Lung (tissue), 12 donors: ENCODE data around the gene EDC3. TPM values are rescaled to one million over a fixed set of nuclear protein-coding genes. Genes with fewer than 3 reads are reported as not detected.
A peak's percentile ranks its signal among the peaks of the same experiment; 100 is the strongest.

Source experiments
- ATAC-seq: fragments of 200-7000 bp; cut with Tn5 transposase; one replicate; pipeline ENCODE4 v1.9.1; 2020; ENCODE audit warnings: moderate number of reproducible peaks; ENCODE audit not compliant: insufficient read depth, low FRiP score
- DNase-seq, 3 donors: peaks; one replicate each; pipeline ENCODE4 v3.0.0-alpha.2; 2013 to 2017
- H3K27ac ChIP-seq, 2 donors: one replicate each; pipeline ENCODE4 v1.5.1; 2013; ENCODE audit warnings: mild to moderate bottlenecking in 2 of 2, moderate library complexity in 2 of 2, control low read depth in 1 of 2, inconsistent platforms in 1 of 2, low read depth in 1 of 2, low read length in 1 of 2
- H3K27me3 ChIP-seq, 3 donors: one replicate each; pipeline ENCODE4 v1.5.1; 2013; ENCODE audit warnings: low read length in 2 of 3; ENCODE audit not compliant: control insufficient read depth in 3 of 3, insufficient read depth in 3 of 3
- H3K36me3 ChIP-seq, 4 donors: one replicate each; pipeline ENCODE4 v1.5.1; 2013; ENCODE audit warnings: low read length in 4 of 4, mild to moderate bottlenecking in 1 of 4, moderate library complexity in 1 of 4; ENCODE audit not compliant: control insufficient read depth in 4 of 4, insufficient read depth in 4 of 4
- H3K4me1 ChIP-seq, 5 donors: one replicate each; pipeline ENCODE4 v1.5.1; 2013; ENCODE audit warnings: low read length in 5 of 5, mild to moderate bottlenecking in 2 of 5, moderate library complexity in 1 of 5; ENCODE audit not compliant: control insufficient read depth in 5 of 5, insufficient read depth in 5 of 5
- H3K4me3 ChIP-seq: one replicate; pipeline ENCODE4 v1.5.1; 2013; ENCODE audit warnings: mild to moderate bottlenecking, control low read depth, moderate library complexity
- H3K9ac ChIP-seq, 2 donors: one replicate each; pipeline ENCODE4 v1.5.1; 2013; ENCODE audit warnings: low read length in 2 of 2, control low read depth in 1 of 2; ENCODE audit not compliant: insufficient read depth in 1 of 2
- H3K9me3 ChIP-seq, 4 donors: one replicate each; pipeline ENCODE4 v1.5.1; 2013; ENCODE audit warnings: low read length in 3 of 4, mild to moderate bottlenecking in 1 of 4, moderate library complexity in 1 of 4; ENCODE audit not compliant: control insufficient read depth in 4 of 4, insufficient read depth in 3 of 4
- CTCF ChIP-seq: IDR thresholded peaks from 2 replicates; pipeline ENCODE4 v1.5.1; 2012; ENCODE audit warnings: mild to moderate bottlenecking; ENCODE audit errors: control extremely low read depth, extremely low read depth
- WGBS, 2 donors: extraction: QIAGEN DNeasy Blood & Tissue Kit; methylation state at CpG; one replicate each; pipeline ENCODE4 v1.1.7; 2013; 5-methylcytosine and 5-hydroxymethylcytosine counted together
- polyA plus RNA-seq, 2 donors: library from polyadenylated mRNA; stranded (reverse); fragments of 200-250 nt; gene quantifications; one replicate each; pipeline ENCODE4 v1.2.1, GENCODE V29; 2013
- total RNA-seq, 2 donors: library from RNA; depleted of rRNA in 1 of 2; stranded (reverse); fragments of >200 nt in 1 of 2; gene quantifications; one replicate each; pipeline ENCODE4 v1.2.1, GENCODE V29; 2014 to 2021
- donor health status: control.
- donor health status: control.
- donor health status: Bipolar disorder and iron deficiency.
- donor health status: healthy.
- donor health status: DM: yes; HTN: yes; CAD: no.

The EDC3 gene
- total and polyA plus RNA-seq, 4 donors = 15.3 to 31.9 (median 22.0) TPM

- Histone ChIP-seq H3K9me3 (no peaks in the 10 kb centered on the region), H3K27me3 (no peaks in the 10 kb centered on the region), H3K27ac (no peak overlapping the region), H3K36me3 (peaks cover 0 to 22% (median 4%) of the 10 kb centered on the region in 4 donors), H3K4me1 (peaks cover 0 to 12% (median 4%) of the 10 kb centered on the region in 5 donors), H3K4me3 (no peak overlapping the region), H3K9ac (no peak overlapping the region)
- TF ChIP-seq CTCF = no peak
- 92 to 95% methylated on average over 9 of the region's 9 CpGs for WGBS, 2 donors
- ATAC-seq = no peak
- no peak for DNase-seq
These were observed 110.0 kb downstream of the EDC3 start for GRCh38 chr15:74585857-74586256.

- no peak overlapping the region for H3K27ac ChIP-seq
- no peak overlapping the region for H3K9ac ChIP-seq
- no peak overlapping the region for H3K4me3 ChIP-seq
- 59 to 76% methylated on average over 3 of the region's 3 CpGs for WGBS, 2 donors
- H3K9me3 ChIP-seq = no peaks in the 10 kb centered on the region
- H3K27me3 ChIP-seq = no peaks in the 10 kb centered on the region
- H3K4me1 ChIP-seq = peaks cover 0 to 12% (median 4%) of the 10 kb centered on the region in 5 donors
- peaks cover 0 to 17% (median 0%) of the 10 kb centered on the region in 4 donors for H3K36me3 ChIP-seq
- no peak for TF ChIP-seq CTCF
- ATAC-seq (no peak), DNase-seq (peak; percentile 29 to 70 (median 50))
These were observed 110.6 kb downstream of the EDC3 start for GRCh38 chr15:74585191-74585590.

- Histone ChIP-seq H3K9me3 (no peaks in the 10 kb centered on the region), H3K9ac (no peak overlapping the region), H3K27ac (no peak overlapping the region), H3K4me3 (no peak overlapping the region), H3K4me1 (peaks cover 0 to 12% (median 4%) of the 10 kb centered on the region in 5 donors), H3K27me3 (no peaks in the 10 kb centered on the region), H3K36me3 (peaks cover 0 to 17% (median 0%) of the 10 kb centered on the region in 4 donors)
- no peak for TF ChIP-seq CTCF
- 77 to 88% methylated on average over 4 of the region's 4 CpGs for WGBS, 2 donors
- DNase-seq (peak in 1 of 3 donors; percentile 20), ATAC-seq (no peak)
These were observed 111.0 kb downstream of the EDC3 start for GRCh38 chr15:74584779-74585178.

- WGBS, 2 donors = 71 to 80% methylated on average over 2 of the region's 2 CpGs
These were observed 111.6 kb downstream of the EDC3 start for GRCh38 chr15:74584204-74584603.

More at GRCh38 chr15:74584204-74584603, 111.6 kb downstream of the EDC3 start:
- peaks cover 0 to 18% (median 0%) of the 10 kb centered on the region in 4 donors for H3K36me3 ChIP-seq
- no peak overlapping the region for H3K27ac ChIP-seq
- no peaks in the 10 kb centered on the region for H3K27me3 ChIP-seq
- no peak overlapping the region for H3K9ac ChIP-seq
- ATAC-seq = no peak
- no peak for DNase-seq
- TF ChIP-seq CTCF = no peak
- H3K4me1 ChIP-seq = peaks cover 0 to 12% (median 4%) of the 10 kb centered on the region in 5 donors
- H3K9me3 ChIP-seq = no peaks in the 10 kb centered on the region
- no peak overlapping the region for H3K4me3 ChIP-seq
